ENCODE measurements around the gene YRDC.
A peak's percentile ranks its signal among the peaks of the same experiment; 100 is the strongest.

YRDC gene

DNA sequence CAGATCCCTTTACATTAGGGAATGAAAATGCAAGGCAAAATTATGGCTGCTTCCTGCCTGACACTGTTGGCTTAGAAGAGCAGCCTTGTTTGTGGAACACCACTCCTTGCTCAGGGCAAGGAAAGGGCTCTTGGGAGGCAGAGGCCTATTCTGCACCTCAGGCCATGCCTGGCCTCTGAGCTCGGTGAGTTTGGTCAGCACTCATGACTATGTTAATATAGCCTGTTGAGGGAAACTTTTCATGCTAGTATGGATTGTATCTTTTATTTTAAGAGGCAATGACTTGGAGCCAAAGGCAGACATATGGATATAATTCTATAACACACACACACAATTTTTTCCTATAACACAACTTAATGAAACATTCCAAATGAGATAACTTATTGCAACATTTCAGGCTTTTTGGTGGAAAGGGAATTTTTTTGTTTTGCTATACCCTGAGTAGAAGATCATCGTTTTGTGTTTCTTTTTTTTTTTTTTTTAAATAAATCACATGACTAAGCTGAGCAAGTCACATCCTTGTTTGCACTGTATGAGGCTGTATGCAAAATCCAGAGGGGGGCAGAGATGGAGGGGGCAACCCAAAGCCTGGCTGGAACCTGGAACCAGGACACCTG is 5.6 kb upstream of the YRDC start:
- TF ChIP-seq SPI1 (IDR thresholded peaks at IDR 0.05; ENCODE audit: borderline replicate concordance, low read depth) (no peak), GABPA (IDR thresholded peaks at IDR 0.05; ENCODE audit: low read depth) (no peak), POLR2AphosphoS5 (IDR thresholded peaks at IDR 0.05; ENCODE audit: low read depth) (no peak)
- TF ChIP-seq, protein P1, sequence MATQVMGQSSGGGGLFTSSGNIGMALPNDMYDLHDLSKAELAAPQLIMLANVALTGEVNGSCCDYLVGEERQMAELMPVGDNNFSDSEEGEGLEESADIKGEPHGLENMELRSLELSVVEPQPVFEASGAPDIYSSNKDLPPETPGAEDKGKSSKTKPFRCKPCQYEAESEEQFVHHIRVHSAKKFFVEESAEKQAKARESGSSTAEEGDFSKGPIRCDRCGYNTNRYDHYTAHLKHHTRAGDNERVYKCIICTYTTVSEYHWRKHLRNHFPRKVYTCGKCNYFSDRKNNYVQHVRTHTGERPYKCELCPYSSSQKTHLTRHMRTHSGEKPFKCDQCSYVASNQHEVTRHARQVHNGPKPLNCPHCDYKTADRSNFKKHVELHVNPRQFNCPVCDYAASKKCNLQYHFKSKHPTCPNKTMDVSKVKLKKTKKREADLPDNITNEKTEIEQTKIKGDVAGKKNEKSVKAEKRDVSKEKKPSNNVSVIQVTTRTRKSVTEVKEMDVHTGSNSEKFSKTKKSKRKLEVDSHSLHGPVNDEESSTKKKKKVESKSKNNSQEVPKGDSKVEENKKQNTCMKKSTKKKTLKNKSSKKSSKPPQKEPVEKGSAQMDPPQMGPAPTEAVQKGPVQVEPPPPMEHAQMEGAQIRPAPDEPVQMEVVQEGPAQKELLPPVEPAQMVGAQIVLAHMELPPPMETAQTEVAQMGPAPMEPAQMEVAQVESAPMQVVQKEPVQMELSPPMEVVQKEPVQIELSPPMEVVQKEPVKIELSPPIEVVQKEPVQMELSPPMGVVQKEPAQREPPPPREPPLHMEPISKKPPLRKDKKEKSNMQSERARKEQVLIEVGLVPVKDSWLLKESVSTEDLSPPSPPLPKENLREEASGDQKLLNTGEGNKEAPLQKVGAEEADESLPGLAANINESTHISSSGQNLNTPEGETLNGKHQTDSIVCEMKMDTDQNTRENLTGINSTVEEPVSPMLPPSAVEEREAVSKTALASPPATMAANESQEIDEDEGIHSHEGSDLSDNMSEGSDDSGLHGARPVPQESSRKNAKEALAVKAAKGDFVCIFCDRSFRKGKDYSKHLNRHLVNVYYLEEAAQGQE (IDR thresholded peaks at IDR 0.05; ENCODE audit: insufficient replicate concordance, low read depth), result no peak
- TF ChIP-seq, protein P2, sequence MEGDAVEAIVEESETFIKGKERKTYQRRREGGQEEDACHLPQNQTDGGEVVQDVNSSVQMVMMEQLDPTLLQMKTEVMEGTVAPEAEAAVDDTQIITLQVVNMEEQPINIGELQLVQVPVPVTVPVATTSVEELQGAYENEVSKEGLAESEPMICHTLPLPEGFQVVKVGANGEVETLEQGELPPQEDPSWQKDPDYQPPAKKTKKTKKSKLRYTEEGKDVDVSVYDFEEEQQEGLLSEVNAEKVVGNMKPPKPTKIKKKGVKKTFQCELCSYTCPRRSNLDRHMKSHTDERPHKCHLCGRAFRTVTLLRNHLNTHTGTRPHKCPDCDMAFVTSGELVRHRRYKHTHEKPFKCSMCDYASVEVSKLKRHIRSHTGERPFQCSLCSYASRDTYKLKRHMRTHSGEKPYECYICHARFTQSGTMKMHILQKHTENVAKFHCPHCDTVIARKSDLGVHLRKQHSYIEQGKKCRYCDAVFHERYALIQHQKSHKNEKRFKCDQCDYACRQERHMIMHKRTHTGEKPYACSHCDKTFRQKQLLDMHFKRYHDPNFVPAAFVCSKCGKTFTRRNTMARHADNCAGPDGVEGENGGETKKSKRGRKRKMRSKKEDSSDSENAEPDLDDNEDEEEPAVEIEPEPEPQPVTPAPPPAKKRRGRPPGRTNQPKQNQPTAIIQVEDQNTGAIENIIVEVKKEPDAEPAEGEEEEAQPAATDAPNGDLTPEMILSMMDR (IDR thresholded peaks at IDR 0.05; ENCODE audit: insufficient read depth, low read length), result no peak
- H3K4me3 ChIP-seq (replicated peaks; ENCODE audit: insufficient read depth, low read length), result no peak overlapping the region
- H3K27ac ChIP-seq (replicated peaks), result no peak overlapping the region
- H3K27me3 ChIP-seq (ENCODE audit: insufficient read depth, poor library complexity, severe bottlenecking), result no peaks in the 10 kb centered on the region
- no peak for DNase-seq (ENCODE audit: low read depth in 1 of 2, low spot score in 1 of 2)

DNA sequence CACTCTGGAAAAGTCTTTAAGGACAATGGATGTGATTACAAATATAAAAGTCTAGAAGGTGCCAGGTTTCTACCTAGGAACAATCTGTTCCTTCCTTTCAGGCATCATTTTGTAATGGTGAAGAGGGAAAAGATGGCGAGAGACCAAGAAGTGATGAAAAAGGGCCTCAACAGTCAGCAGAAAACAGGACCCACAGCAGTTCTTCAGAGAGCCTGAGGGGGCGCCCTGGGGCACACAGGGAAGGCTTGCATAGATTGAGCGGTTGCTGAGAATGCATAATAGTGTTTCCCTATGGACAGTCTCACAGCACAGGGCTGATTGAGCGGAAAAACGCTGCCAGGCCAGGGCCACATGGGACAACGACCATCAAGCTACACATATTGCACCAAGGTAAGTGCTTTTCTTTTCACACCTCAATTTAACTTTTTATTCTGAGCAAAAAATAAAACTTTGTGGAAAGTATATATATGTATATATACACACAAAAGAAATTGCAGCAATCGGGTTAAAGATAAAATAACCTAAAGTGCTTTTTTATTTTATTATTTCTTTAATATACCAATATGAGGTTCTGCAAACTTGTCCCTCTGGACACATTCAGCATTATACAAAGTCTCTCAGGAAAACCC is 3.1 kb upstream of the YRDC start:
- Histone ChIP-seq H3K4me3 (replicated peaks; ENCODE audit: insufficient read depth, low read length) (no peak overlapping the region), H3K27ac (replicated peaks) (no peak overlapping the region), H3K27me3 (ENCODE audit: insufficient read depth, poor library complexity, severe bottlenecking) (no peaks in the 10 kb centered on the region)
- TF ChIP-seq, protein P2 (IDR thresholded peaks at IDR 0.05; ENCODE audit: insufficient read depth, low read length), result peak; percentile 90
- TF ChIP-seq SPI1 (IDR thresholded peaks at IDR 0.05; ENCODE audit: borderline replicate concordance, low read depth), result no peak
- DNase-seq (ENCODE audit: low read depth in 1 of 2, low spot score in 1 of 2), result peak in 1 of 2 experiments; percentile 76

DNA sequence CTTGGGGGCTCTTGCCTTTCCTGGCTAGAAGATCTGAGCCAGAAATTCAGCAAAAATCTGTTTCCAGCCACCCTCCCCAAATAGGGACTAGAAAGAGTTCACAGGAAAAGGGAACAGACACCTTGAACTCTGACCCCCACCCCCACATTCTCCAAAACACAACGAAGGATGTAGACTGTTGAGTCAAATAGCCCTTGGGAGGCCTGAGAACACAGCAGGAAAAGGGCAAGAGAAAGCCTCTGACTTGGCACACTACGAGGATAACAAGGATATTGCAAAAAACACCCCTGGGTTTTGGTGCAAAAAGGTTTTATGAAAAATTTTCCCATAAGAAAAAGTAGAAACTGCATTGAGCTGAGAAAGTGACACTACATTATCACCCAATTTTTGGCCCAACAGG is 1.9 kb upstream of the YRDC start:
- Histone ChIP-seq H3K27me3 (ENCODE audit: insufficient read depth, poor library complexity, severe bottlenecking) (no peaks in the 10 kb centered on the region), H3K27ac (replicated peaks) (no peak overlapping the region), H3K4me3 (replicated peaks; ENCODE audit: insufficient read depth, low read length) (no peak overlapping the region)
- TF ChIP-seq, protein P1 (IDR thresholded peaks at IDR 0.05; ENCODE audit: insufficient replicate concordance, low read depth), result no peak
- TF ChIP-seq GABPA (IDR thresholded peaks at IDR 0.05; ENCODE audit: low read depth) (no peak), SPI1 (IDR thresholded peaks at IDR 0.05; ENCODE audit: borderline replicate concordance, low read depth) (no peak), POLR2AphosphoS5 (IDR thresholded peaks at IDR 0.05; ENCODE audit: low read depth) (no peak)
- TF ChIP-seq, protein P2 (IDR thresholded peaks at IDR 0.05; ENCODE audit: insufficient read depth, low read length), result no peak
- no peak for DNase-seq (ENCODE audit: low read depth in 1 of 2, low spot score in 1 of 2)
